GM21576 (cell line): ENCODE data around the gene INIP.
"Not testable (repeated sequence)": the region's sequence is repeated elsewhere in the genome, so short reads cannot be mapped to it uniquely, and the experiment has no call there.

ENCODE experiments used
- ATAC-seq: cut with Tn5 transposase; IDR thresholded peaks from one replicate; pipeline ENCODE4 v1.9.1; 2021; ENCODE audit warnings: mild to moderate bottlenecking, moderate library complexity; ENCODE audit not compliant: unreplicated experiment

Gene INIP

DNA sequence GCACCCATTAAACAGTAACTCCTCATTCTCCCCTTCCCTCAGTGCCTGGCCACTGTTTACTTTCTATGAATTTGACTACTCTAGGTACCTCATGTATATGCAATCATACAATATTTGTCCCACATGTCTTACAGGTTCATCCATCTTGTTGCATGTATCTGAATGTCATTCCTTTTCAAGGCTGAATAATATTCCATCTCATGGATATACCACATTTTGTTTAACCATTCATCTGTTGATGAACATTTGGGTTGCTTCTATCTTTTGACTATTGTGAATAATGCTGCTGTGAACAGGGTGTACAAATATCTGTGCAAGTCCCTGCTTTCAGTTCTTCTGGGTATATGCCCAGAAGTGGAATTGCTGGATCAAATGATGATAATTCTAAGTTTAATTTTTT, 40.9 kb downstream of the INIP start:
- no peak for ATAC-seq

DNA sequence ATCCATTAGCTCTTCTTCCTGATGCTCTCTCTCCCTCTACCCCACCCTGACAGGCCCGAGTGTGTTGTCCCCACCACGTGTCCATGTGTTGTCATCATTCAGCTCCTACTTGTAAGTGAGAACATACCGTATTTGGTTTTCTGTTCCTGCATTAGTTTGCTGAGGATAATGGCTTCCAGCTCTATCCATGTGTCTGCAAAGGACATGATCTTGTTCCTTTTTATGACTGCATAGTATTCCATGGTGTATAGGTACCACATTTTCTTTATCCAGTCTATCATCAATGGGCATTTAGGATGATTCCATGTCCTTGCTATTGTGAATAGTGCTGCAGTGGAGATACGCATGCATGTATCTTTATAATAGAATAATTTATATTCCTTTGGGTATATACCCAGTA, 44.7 kb downstream of the INIP start:
- not testable (repeated sequence) for ATAC-seq

DNA sequence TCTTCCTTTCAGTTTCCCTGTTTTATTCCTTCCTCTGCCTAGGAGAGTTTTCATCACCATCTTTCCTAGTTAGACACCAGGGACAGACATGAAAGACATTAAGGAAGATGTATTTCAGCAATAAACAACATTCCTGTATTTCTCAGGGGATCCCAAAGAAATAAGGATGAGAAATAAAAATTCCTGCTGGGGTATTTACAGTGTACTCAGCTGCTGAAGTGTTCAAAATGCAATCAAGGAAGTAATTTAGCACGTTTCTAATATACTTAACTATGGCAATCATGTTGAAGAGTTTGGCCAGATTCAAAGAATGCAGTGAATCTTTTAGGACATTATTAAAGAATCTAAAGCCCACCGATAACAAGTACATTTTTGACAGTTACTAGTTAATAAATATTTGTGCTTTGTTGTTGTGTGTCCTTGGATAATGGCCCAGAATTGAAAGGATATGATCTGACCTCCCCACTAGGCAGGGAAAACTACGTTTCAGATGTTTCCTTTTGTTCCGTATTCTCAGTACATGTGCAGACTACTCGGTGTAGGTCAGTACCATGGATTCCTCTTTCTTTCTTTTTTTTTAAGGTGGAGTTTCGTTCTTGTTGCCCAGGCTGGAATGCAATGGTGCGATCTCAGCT, 46.8 kb downstream of the INIP start:
- no peak for ATAC-seq

DNA sequence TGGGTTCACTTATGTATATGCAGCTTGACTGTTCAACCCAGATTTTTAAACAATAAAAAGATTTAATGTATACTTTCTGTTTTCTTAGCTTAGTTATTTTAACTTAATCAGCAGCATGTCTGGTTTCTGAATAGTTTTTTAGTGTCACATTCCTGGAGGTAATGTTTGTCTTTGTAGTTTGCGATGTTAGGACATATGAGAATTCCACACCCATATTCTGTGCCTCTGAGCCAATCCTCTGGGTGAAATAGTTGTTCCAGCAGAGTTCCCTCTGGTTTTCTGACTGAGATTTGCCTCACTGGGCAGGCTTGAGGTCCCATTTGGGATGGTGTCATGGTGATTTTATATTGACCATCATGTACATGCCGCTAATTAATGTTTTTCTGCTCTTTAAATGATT, 48.6 kb downstream of the INIP start:
- ATAC-seq: no peak

DNA sequence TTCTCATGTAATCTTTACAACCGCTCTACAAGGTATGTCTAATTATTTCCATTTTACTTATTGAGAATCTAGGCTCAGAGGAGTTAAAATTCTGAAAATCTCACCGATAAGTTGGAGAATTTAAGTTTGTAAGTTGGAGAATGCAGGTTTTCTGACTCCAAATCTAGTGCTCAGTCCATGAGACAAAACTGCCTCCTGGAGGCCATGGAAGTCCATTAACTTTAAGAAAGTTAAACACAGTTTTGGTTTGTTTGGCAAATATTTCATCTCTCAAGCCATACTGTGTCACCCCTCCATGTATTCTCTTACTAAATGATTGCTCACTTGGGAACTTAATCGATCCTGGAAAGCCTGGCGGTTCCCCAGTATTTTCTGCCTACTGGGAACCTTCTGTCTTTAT, 52.6 kb downstream of the INIP start:
- no peak for ATAC-seq

DNA sequence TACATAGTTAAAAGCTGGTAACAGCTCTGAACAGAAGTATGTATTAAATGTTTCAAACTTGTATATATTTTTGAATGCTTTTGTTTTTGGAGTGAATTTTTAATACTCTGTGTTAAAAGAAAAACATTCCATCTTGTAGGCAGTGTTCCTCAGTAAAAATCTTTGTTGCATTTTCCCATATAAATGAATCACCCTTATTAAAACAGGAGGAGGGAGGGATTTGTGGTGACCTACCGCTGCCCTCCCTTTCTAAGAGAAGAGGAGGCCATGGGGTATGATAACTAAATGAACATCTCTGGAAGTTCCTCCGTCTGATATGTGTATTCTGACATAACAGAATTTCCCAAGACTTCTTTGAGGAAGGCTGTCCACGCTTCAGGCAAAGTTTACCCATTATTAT, 53.4 kb downstream of the INIP start:
- no peak for ATAC-seq

DNA sequence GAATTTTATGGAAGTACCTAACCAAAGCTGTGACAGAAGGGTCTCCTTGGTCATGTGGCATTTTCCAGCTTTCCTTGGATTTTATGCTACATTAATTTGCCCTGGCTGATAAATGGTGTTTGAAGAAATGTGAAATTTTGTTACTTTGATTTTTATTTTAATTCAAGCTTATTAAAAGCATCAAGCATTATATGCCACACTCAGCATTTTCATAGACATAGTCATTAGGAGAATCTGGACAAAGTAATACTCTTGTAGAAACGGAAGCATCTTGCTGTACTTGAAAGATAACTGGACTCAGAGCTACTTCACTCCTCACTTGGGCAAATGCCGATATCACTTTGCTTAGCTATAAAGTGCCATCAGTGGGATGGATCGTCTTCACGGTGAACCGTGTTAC, 54.2 kb downstream of the INIP start:
- no peak for ATAC-seq

DNA sequence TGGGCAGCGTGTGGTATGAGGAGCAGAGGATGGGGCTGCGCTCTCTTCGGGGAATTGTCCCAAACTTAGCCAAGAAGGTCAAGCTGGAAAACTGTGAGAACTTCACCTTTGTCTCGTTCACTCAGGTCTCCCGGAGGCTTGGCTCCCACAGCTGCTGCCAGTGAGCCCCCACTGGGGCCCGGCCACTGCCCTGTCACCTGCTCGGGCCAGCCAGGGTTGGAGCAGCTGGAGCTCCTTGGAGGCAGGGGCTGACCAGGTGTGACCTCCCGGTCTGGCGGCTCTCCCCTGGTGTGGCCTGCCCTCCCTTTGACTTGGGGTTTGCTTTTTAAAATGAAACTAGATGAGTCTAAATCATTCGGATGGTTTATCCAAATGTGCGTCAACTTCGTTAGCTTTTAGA, 58.0 kb downstream of the INIP start:
- ATAC-seq: no peak

DNA sequence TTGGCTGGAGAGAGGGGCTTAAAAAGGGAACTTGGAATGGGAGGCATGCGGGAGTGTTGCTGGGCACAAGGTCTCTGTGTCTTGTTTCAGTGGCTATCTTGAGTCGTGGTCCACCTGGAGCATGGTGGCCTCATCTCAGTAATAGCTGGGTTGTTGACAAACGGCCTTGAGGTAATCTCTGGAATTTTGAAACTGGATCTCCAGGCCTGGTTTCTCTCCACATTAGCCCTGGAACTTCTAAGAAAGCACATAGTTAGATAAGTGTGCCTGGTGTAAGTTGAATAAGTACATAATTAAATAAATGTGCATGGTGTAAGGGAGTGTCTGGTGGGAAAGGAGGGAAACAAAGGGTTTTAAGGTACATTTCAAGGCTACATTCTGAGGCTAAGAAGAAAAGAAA, 62.2 kb downstream of the INIP start:
- no peak for ATAC-seq

DNA sequence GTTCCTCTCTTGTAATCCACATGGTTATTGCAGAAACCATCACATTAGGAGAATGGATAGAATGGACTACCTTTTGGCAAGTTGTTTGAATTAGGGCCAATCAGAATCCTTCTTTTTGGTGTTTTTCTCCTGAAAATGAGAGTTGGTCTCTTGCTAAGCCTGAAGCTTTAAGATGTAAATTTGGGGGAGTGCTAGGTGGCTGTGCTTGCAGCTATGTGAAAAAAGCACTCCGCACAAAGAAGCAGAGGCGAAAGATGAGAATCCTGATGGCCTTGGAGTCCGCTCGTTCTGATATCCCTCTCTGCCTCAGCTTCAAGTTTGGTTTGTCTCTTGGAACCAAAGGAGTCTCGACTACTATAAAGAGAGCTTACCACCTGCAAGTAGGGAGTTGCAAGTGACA, 63.6 kb downstream of the INIP start:
- ATAC-seq: no peak

DNA sequence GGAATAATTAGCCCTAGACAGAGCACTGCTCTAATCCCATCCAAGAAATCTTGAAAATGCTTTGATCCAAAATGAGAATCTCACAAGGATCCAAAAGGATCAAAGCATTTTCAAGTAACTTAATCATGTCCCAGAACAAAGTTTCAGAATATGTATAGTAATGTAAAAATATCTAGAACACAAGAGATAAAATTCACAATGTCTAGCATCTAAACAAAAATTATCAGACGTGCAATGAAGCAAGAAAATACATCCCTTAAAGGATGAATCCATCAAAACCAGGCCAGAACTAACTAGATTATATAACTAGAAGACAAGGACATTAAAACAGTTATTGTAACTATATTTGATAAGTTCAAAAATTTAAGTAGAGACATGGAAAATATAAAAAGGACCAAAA, 69.3 kb downstream of the INIP start:
- ATAC-seq: no peak

DNA sequence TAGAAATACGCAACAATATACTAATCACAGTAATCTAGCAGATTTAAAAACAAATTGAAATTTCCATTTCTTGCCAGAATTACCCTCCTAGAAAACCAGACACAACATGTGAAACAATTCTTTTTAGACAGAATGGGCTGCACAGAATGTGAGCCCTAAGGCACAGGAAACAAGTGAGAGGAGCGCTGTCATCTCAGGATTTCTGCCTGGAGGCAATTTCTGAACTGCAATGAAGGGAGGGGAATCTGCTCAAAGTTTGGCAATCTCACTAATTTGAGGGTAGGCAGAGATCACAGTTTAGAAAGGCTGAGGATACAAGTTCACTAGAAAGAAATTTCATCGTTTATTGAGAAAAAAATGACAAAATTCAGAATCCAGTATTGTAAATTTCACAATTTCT, 70.3 kb downstream of the INIP start:
- no peak for ATAC-seq

DNA sequence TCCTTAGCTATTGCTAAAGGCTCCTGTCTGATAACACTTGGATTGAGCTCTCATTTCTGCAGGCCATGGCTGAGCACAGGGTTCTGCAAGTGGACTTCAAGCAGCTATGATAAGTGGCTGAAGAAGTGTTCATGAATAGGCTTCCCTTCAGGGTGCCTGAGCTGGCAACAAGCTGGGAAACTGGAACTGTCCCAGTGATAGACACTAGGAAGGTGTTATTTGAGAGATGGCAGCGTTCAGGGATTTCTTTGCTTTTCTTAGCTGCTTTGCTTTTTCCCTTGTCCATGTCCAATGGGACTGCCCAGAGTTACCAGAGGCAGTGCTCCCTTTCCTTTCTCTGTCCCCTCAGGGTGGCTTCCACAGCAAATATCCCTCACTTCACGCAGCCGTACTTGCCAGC, 75.8 kb downstream of the INIP start:
- ATAC-seq: no peak

DNA sequence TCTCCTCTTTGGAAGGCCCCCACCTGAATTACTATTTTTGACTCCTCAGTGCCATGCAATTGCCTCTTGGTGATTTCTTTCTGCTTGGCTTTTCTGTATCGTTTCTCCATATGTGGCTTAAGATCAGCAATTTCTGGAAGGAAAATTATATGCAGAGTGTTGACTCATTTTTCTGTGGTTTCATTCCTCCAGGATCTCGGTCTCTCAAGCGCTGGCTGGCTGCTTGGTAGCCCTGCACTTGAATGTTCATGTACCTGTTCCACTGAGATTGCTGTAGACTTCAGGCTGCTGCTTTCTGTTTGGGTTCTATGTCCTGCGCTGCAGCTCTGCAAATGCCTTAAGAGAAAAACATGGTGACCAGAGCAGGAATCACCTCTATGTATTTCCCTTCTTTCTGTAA, 77.6 kb downstream of the INIP start:
- no peak for ATAC-seq
